ENCODE results near the gene LEO1.

DNA sequence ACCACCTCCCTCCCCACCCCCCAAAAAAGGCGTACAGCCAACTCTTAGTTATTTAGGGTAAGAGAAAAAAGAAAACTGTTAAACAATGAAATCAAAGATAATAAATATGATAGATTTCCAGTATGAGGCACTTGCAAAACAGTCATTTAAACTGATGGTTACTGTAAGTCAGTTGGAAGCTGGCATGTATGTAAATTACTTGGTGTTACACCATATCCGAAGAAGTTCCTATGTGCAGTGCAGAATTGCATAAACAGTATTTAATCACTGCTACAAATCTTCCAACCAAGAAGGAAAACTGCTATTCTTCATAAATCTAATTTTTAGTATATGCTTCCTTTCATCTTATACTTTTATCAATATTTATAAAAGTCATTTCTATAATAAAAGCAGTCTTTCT lies 62.0 kb downstream of the LEO1 start:
- TF ChIP-seq HDAC6 (IDR thresholded peaks at IDR 0.05; ENCODE audit: low read depth, low read length) (no peak), RORA (CRISPR knock-in tag; IDR thresholded peaks at IDR 0.05) (no peak), SYNCRIP (IDR thresholded peaks at IDR 0.05; ENCODE audit: insufficient read depth, low read depth, low read length) (no peak), POLR2A (IDR thresholded peaks at IDR 0.05; ENCODE audit: insufficient read depth in 1 of 2, low read depth in 2 of 2, low read length in 2 of 2) (no peak), TBX2 (CRISPR knock-in tag; IDR thresholded peaks at IDR 0.05; ENCODE audit: borderline replicate concordance) (no peak), NFE2L1 (CRISPR knock-in tag; IDR thresholded peaks at IDR 0.05; ENCODE audit: borderline replicate concordance) (no peak), EZH2 (conservative IDR thresholded peaks at IDR 0.05; ENCODE audit: low read depth, low read length) (no peak), ZNF121 (CRISPR knock-in tag; IDR thresholded peaks at IDR 0.05) (no peak)
- TF ChIP-seq, protein P1, sequence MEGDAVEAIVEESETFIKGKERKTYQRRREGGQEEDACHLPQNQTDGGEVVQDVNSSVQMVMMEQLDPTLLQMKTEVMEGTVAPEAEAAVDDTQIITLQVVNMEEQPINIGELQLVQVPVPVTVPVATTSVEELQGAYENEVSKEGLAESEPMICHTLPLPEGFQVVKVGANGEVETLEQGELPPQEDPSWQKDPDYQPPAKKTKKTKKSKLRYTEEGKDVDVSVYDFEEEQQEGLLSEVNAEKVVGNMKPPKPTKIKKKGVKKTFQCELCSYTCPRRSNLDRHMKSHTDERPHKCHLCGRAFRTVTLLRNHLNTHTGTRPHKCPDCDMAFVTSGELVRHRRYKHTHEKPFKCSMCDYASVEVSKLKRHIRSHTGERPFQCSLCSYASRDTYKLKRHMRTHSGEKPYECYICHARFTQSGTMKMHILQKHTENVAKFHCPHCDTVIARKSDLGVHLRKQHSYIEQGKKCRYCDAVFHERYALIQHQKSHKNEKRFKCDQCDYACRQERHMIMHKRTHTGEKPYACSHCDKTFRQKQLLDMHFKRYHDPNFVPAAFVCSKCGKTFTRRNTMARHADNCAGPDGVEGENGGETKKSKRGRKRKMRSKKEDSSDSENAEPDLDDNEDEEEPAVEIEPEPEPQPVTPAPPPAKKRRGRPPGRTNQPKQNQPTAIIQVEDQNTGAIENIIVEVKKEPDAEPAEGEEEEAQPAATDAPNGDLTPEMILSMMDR (CRISPR knock-in tag; IDR thresholded peaks at IDR 0.05), result no peak

All from HepG2 (cell line).